WTC11 (cell line): Measurements from ENCODE around the gene MYL5. TPM values are rescaled to one million over a fixed set of nuclear protein-coding genes. Genes with fewer than 3 reads are reported as not detected.

Experiments
- ATAC-seq: fragments of 200-7000 bp; cut with Tn5 transposase; 2 replicates; pipeline ENCODE4 v1.10.0; 2021; ENCODE audit warnings: mild to moderate bottlenecking, moderate library complexity
- CTCF ChIA-PET: fragments of 300-600 bp; sonication (Branson Sonifier 250); formaldehyde crosslinking; loops from one replicate; lab custom pipeline; 2021; ENCODE audit warnings: antibody characterized with exemption; lab: Charles Lee
- POLR2A ChIA-PET: fragments of 350-600 bp; sonication (Branson Sonifier 250); formaldehyde crosslinking; loops from one replicate; lab custom pipeline; 2021; ENCODE audit warnings: antibody characterized with exemption; lab: Charles Lee
- DNase-seq: peaks from one replicate; pipeline ENCODE4 v3.0.0; 2021; ENCODE audit warnings: low spot score
- H3K27ac Mint-ChIP-seq: 2 replicates; pipeline ENCODE4 v1.8.0; 2021; ENCODE audit warnings: mixed read lengths
- H3K27me3 Mint-ChIP-seq: 2 replicates; pipeline ENCODE4 v1.8.0; 2021; ENCODE audit warnings: low read depth, mild to moderate bottlenecking, moderate library complexity, mixed read lengths
- H3K36me3 Mint-ChIP-seq: 2 replicates; pipeline ENCODE4 v1.8.0; 2021; ENCODE audit warnings: mixed read lengths
- H3K4me1 Mint-ChIP-seq: 2 replicates; pipeline ENCODE4 v1.8.0; 2022; ENCODE audit warnings: mixed read lengths
- H3K4me3 Mint-ChIP-seq: 2 replicates; pipeline ENCODE4 v1.8.0; 2021; ENCODE audit warnings: mild to moderate bottlenecking, moderate library complexity, mixed read lengths
- H3K9me3 Mint-ChIP-seq: 2 replicates; pipeline ENCODE4 v1.8.0; 2021; ENCODE audit warnings: mixed read lengths
- E2F5 ChIP-seq: sonication (generic); formaldehyde crosslinking; IDR thresholded peaks from 2 replicates; pipeline ENCODE4 v1.8.1; 2022; ENCODE audit warnings: mild to moderate bottlenecking, moderate library complexity, missing genetic modification reagents
- FOXK1 ChIP-seq: sonication (generic); formaldehyde crosslinking; IDR thresholded peaks from 2 replicates; pipeline ENCODE4 v1.8.0; 2022; ENCODE audit warnings: mild to moderate bottlenecking, moderate library complexity, missing genetic modification reagents
- GABPB1 ChIP-seq: sonication (generic); formaldehyde crosslinking; IDR thresholded peaks from 2 replicates; pipeline ENCODE4 v1.8.1; 2023; ENCODE audit warnings: mild to moderate bottlenecking, missing genetic modification reagents
- IRF1 ChIP-seq: sonication (generic); formaldehyde crosslinking; IDR thresholded peaks from 2 replicates; pipeline ENCODE4 v1.8.0; 2023; ENCODE audit warnings: missing genetic modification reagents
- MXD4 ChIP-seq: fragments of 250-450 bp; sonication (Bioruptor Pico); IDR thresholded peaks from 2 replicates; pipeline ENCODE4 v1.8.0; 2021; ENCODE audit warnings: mild to moderate bottlenecking, moderate library complexity, borderline replicate concordance
- NFE2L1 ChIP-seq: sonication (generic); formaldehyde crosslinking; IDR thresholded peaks from 2 replicates; pipeline ENCODE4 v1.8.1; 2023; ENCODE audit warnings: missing genetic modification reagents
- SMAD4 ChIP-seq: sonication (generic); formaldehyde crosslinking; IDR thresholded peaks from 2 replicates; pipeline ENCODE4 v1.8.0; 2022; ENCODE audit warnings: mild to moderate bottlenecking, missing genetic modification reagents
- SP1 ChIP-seq: sonication (generic); formaldehyde crosslinking; conservative IDR thresholded peaks from 2 replicates; pipeline ENCODE4 v1.8.1; 2022; ENCODE audit warnings: missing genetic modification reagents
- TEAD1 ChIP-seq: sonication (generic); formaldehyde crosslinking; IDR thresholded peaks from 2 replicates; pipeline ENCODE4 v1.8.0; 2022; ENCODE audit warnings: mild to moderate bottlenecking, missing genetic modification reagents
- USF2 ChIP-seq: sonication (generic); formaldehyde crosslinking; IDR thresholded peaks from 2 replicates; pipeline ENCODE4 v1.8.1; 2023; ENCODE audit warnings: mild to moderate bottlenecking, missing genetic modification reagents, moderate library complexity
- ZMAT4 ChIP-seq: fragments of 250-450 bp; sonication (Bioruptor Pico); IDR thresholded peaks from 2 replicates; pipeline ENCODE4 v1.9.0; 2021; ENCODE audit warnings: mild to moderate bottlenecking
- ZNF138 ChIP-seq: sonication (generic); formaldehyde crosslinking; conservative IDR thresholded peaks from 2 replicates; pipeline ENCODE4 v1.8.1; 2022; ENCODE audit warnings: mild to moderate bottlenecking, moderate library complexity, missing genetic modification reagents
- ZNF219 ChIP-seq: sonication (generic); formaldehyde crosslinking; IDR thresholded peaks from 2 replicates; pipeline ENCODE4 v1.8.0; 2023; ENCODE audit warnings: missing genetic modification reagents, mild to moderate bottlenecking, borderline replicate concordance
- ZNF263 ChIP-seq: sonication (generic); formaldehyde crosslinking; IDR thresholded peaks from 2 replicates; pipeline ENCODE4 v1.8.1; 2022; ENCODE audit warnings: low read depth, mild to moderate bottlenecking, moderate library complexity, missing genetic modification reagents
- ZNF423 ChIP-seq: fragments of 250-450 bp; sonication (Bioruptor Pico); IDR thresholded peaks from 2 replicates; pipeline ENCODE4 v2.1.2; 2022; ENCODE audit warnings: mild to moderate bottlenecking, moderate library complexity
- total RNA-seq: library from RNA; stranded (reverse); gene quantifications from 3 replicates; pipeline ENCODE4 v1.2.3, GENCODE V29; 2021
- TF ChIP-seq, protein P1 (sequence below): sonication (generic); formaldehyde crosslinking; IDR thresholded peaks from 2 replicates; pipeline ENCODE4 v1.8.0; 2022; ENCODE audit warnings: mild to moderate bottlenecking, missing genetic modification reagents
- TF ChIP-seq, protein P2 (sequence below): fragments of 250-450 bp; sonication (Bioruptor Pico); IDR thresholded peaks from 2 replicates; pipeline ENCODE4 v1.9.0; 2021; ENCODE audit warnings: moderate library complexity, mild to moderate bottlenecking, inconsistent platforms, borderline replicate concordance
- TF ChIP-seq, protein P3 (sequence below): sonication (generic); formaldehyde crosslinking; IDR thresholded peaks from 2 replicates; pipeline ENCODE4 v1.8.0; 2022; ENCODE audit warnings: mild to moderate bottlenecking, missing genetic modification reagents
- TF ChIP-seq, protein P4 (sequence below): sonication (generic); formaldehyde crosslinking; IDR thresholded peaks from 2 replicates; pipeline ENCODE4 v1.8.1; 2023; ENCODE audit warnings: mild to moderate bottlenecking, missing genetic modification reagents, borderline replicate concordance
- TF ChIP-seq, protein P5 (sequence below): sonication (generic); formaldehyde crosslinking; IDR thresholded peaks from 2 replicates; pipeline ENCODE4 v1.8.0; 2022; ENCODE audit warnings: mild to moderate bottlenecking, missing genetic modification reagents
- TF ChIP-seq, protein P6 (sequence below): sonication (generic); formaldehyde crosslinking; IDR thresholded peaks from 2 replicates; pipeline ENCODE4 v1.8.0; 2022; ENCODE audit warnings: mild to moderate bottlenecking, missing genetic modification reagents

The MYL5 gene
- total RNA-seq, 1 experiment from 2014 or later, result 22.2 TPM

DNA sequence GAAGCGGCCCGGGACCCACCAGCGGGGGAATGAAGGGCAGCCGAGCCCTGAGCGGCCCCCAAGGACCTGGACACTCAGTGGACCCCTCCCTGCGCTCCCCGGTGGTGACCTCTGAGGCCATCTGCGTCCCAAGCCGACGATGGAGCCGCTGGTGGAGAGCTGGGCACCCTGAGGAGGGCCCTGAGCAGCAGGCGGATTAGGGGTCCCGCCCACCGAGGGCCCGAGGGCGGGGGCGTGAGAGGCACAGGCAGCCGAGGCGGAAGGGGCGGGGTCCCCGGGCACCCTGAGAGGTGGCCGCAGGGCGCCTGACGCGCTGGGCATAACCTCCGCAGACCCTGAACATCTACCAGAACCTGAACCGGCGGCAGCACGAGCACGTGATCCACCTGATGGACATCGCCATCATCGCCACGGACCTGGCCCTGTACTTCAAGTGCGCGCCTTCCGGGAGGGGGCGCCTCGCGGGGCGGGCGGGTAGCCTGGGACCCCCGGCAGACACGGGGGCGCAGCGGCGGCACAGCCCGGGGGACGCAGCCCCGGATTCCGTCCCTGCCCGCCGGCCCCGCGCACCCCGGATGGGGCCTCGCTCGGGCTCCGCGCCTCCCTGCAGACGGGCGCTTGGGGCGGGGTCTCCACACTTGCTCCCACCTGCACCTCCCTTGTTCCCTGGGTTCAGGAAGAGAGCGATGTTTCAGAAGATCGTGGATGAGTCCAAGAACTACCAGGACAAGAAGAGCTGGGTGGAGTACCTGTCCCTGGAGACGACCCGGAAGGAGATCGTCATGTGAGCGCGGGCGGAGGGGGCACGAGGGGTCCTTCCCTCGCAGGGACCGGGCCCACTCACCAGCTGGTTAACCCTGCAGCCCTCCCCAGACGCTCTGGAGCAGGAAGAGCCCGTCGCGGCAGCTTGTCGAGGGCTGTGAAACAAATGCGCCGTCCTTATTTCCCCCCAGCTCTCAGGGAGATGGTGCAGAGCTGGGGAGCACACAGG is 10.6 kb upstream of the MYL5 start:
- peaks cover 4% of the 10 kb centered on the region for H3K36me3 Mint-ChIP-seq
- H3K4me1 Mint-ChIP-seq, result peaks cover 3% of the 10 kb centered on the region
- ATAC-seq (peak; percentile 68), DNase-seq (peak; percentile 71)
- ChIA-PET CTCF (interaction anchor here (0.7 to 2.6 kb wide), 8 partner anchors 10 to 87 kb away, joined by 3 to 17 read pairs (median 4); partner anchors contain the start of genes ATP5ME and MYL5), POLR2A (interaction anchor here (0.7 to 1.1 kb wide), 4 partner anchors 11 to 52 kb away, joined by 3 to 4 read pairs (median 3); partner anchors contain the start of genes ATP5ME and MYL5)
- H3K27me3 Mint-ChIP-seq, result no peaks in the 10 kb centered on the region; the same call in 1 of the 2 replicates
- H3K27ac Mint-ChIP-seq, result no peak overlapping the region
- peak overlapping the region; percentile 70 for H3K4me3 Mint-ChIP-seq
- peaks cover 9% of the 10 kb centered on the region; the same call in 1 of the 2 replicates for H3K9me3 Mint-ChIP-seq
- peak; percentile 64; the same call in 1 of the 2 replicates for TF ChIP-seq SP1 (CRISPR knock-in tag)
- TF ChIP-seq, protein P1, sequence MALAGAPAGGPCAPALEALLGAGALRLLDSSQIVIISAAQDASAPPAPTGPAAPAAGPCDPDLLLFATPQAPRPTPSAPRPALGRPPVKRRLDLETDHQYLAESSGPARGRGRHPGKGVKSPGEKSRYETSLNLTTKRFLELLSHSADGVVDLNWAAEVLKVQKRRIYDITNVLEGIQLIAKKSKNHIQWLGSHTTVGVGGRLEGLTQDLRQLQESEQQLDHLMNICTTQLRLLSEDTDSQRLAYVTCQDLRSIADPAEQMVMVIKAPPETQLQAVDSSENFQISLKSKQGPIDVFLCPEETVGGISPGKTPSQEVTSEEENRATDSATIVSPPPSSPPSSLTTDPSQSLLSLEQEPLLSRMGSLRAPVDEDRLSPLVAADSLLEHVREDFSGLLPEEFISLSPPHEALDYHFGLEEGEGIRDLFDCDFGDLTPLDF, result no peak
- TF ChIP-seq, protein P2, sequence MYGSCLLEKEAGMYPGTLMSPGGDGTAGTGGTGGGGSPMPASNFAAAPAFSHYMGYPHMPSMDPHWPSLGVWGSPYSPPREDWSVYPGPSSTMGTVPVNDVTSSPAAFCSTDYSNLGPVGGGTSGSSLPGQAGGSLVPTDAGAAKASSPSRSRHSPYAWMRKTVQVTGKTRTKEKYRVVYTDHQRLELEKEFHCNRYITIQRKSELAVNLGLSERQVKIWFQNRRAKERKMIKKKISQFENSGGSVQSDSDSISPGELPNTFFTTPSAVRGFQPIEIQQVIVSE (CRISPR knock-in tag), result no peak
- TF ChIP-seq E2F5 (CRISPR knock-in tag), result no peak
- no peak for TF ChIP-seq ZMAT4 (CRISPR knock-in tag)
- TF ChIP-seq, protein P3, sequence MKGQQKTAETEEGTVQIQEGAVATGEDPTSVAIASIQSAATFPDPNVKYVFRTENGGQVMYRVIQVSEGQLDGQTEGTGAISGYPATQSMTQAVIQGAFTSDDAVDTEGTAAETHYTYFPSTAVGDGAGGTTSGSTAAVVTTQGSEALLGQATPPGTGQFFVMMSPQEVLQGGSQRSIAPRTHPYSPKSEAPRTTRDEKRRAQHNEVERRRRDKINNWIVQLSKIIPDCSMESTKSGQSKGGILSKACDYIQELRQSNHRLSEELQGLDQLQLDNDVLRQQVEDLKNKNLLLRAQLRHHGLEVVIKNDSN (CRISPR knock-in tag), result peak; percentile 73
- TF ChIP-seq, protein P4, sequence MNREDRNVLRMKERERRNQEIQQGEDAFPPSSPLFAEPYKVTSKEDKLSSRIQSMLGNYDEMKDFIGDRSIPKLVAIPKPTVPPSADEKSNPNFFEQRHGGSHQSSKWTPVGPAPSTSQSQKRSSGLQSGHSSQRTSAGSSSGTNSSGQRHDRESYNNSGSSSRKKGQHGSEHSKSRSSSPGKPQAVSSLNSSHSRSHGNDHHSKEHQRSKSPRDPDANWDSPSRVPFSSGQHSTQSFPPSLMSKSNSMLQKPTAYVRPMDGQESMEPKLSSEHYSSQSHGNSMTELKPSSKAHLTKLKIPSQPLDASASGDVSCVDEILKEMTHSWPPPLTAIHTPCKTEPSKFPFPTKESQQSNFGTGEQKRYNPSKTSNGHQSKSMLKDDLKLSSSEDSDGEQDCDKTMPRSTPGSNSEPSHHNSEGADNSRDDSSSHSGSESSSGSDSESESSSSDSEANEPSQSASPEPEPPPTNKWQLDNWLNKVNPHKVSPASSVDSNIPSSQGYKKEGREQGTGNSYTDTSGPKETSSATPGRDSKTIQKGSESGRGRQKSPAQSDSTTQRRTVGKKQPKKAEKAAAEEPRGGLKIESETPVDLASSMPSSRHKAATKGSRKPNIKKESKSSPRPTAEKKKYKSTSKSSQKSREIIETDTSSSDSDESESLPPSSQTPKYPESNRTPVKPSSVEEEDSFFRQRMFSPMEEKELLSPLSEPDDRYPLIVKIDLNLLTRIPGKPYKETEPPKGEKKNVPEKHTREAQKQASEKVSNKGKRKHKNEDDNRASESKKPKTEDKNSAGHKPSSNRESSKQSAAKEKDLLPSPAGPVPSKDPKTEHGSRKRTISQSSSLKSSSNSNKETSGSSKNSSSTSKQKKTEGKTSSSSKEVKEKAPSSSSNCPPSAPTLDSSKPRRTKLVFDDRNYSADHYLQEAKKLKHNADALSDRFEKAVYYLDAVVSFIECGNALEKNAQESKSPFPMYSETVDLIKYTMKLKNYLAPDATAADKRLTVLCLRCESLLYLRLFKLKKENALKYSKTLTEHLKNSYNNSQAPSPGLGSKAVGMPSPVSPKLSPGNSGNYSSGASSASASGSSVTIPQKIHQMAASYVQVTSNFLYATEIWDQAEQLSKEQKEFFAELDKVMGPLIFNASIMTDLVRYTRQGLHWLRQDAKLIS (CRISPR knock-in tag), result no peak
- peak; percentile 21; the same call in 1 of the 2 replicates for TF ChIP-seq SMAD4 (CRISPR knock-in tag)
- TF ChIP-seq, protein P5, sequence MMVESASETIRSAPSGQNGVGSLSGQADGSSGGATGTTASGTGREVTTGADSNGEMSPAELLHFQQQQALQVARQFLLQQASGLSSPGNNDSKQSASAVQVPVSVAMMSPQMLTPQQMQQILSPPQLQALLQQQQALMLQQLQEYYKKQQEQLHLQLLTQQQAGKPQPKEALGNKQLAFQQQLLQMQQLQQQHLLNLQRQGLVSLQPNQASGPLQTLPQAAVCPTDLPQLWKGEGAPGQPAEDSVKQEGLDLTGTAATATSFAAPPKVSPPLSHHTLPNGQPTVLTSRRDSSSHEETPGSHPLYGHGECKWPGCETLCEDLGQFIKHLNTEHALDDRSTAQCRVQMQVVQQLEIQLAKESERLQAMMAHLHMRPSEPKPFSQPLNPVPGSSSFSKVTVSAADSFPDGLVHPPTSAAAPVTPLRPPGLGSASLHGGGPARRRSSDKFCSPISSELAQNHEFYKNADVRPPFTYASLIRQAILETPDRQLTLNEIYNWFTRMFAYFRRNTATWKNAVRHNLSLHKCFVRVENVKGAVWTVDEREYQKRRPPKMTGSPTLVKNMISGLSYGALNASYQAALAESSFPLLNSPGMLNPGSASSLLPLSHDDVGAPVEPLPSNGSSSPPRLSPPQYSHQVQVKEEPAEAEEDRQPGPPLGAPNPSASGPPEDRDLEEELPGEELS (CRISPR knock-in tag), result 0 out of 2 replicates have a peak, but pooled peaks have one; percentile 61
- peak; percentile 80 for TF ChIP-seq USF2 (CRISPR knock-in tag)
- 0 out of 2 replicates have a peak, but pooled peaks have one; percentile 30 for TF ChIP-seq NFE2L1 (CRISPR knock-in tag)
- TF ChIP-seq ZNF423 (CRISPR knock-in tag), result peak; percentile 52; the same call in 1 of the 2 replicates
- TF ChIP-seq ZNF263 (CRISPR knock-in tag), result 0 out of 2 replicates have a peak, but pooled peaks have one; percentile 3
- TF ChIP-seq GABPB1 (CRISPR knock-in tag), result 0 out of 2 replicates have a peak, but pooled peaks have one; percentile 38
- no peak for TF ChIP-seq IRF1
- no peak for TF ChIP-seq MXD4 (CRISPR knock-in tag)
- no peak for TF ChIP-seq ZNF138
- 0 out of 2 replicates have a peak, but pooled peaks have one; percentile 39 for TF ChIP-seq FOXK1
- TF ChIP-seq, protein P6, sequence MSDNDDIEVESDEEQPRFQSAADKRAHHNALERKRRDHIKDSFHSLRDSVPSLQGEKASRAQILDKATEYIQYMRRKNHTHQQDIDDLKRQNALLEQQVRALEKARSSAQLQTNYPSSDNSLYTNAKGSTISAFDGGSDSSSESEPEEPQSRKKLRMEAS (CRISPR knock-in tag), result peak; percentile 51
- peak; percentile 66; the same call in 1 of the 2 replicates for TF ChIP-seq TEAD1 (CRISPR knock-in tag)
- TF ChIP-seq ZNF219, result 0 out of 2 replicates have a peak, but pooled peaks have one; percentile 39
